ENCODE measurements around the gene TMEM175.
"Not testable (repeated sequence)": the region's sequence is repeated elsewhere in the genome, so short reads cannot be mapped to it uniquely, and the experiment has no call there.

The TMEM175 gene

DNA sequence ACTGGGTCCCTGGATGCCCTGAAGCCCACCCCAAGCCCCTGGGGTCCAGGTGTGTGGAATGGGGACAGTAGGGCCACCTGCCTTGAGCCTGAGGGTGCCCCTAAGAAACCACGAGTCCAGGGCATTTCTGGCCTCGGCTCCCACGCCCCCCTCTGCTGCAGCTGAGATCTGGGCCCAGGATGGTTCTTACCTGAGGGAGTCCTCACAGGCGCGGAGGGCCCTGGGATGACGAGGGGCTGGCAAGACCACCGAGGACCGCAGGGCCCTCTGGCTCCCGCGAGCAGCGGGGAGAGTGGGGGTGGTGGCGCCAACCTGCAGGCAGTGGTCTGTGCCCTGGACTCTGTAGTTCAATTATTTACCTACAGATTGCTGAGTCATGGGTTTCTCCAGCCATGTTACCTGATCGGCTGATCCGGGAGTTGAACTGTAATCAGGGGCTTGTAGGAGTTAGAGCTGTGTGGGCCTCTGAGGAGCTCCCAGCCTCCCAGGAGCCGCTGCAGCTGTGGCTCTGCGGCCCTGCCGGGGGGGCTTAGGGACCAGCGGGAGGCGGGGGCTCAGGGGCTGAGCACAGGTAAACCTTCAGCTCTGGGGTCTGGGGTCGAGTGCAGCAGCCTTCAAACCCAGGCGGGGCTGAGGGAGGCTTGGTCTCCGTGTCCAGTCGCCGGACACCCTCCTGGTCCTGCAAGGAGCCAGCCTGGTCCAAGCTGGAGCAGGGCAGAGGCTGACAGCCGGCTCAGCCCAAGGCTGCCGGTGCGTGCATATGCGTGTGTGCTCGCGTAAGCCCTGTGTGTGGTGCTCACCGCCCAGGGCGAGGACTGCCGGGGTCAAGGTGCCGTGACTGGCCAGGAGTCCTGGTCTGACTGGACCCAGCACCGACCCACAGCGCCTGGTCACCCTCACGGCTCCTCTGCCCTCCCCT is 61.1 kb downstream of the TMEM175 start, which contains the start of gene SLC26A1:
TSS of gene SLC26A1 (minus strand) at position 294 of the 919 bp plus-strand sequence. CDS start 1,701 bp downstream, outside the sequence.
- no peak for DNase-seq

DNA sequence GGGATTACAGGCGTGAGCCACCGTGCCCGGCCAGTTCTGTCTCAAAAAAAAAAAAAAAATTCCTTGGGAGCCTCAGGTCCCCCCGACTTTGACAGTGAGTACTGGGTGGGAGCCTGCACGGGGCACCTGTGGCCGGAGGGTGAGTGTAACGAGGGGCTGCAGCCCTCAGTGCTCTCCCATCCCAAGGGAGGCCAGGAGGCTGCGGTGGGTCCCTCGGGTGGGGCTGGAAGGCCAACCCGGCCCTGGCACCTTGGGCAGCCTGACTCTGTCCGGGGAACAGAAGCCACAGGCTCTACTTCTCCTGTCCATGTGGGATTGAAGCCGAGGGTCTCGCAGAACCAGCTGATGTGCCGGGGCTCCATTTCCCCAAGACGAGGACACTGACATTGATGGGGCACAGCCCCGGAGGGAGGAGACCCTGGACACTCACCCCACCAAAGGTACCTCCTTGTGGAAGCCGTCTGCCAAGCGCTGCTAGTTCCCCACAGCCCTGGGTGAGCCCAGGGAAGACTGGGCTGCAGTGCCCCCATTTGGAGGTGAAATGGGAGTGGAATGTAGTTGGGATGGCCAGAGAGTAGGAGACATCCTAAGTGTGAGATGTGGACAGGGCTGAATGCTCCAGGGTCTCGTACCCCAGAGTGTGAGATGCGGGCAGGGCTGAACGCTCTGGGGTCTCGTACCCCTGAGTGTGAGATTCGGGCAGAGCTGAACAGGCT is 63.2 kb downstream of the TMEM175 start:
- DNase-seq: no peak

DNA sequence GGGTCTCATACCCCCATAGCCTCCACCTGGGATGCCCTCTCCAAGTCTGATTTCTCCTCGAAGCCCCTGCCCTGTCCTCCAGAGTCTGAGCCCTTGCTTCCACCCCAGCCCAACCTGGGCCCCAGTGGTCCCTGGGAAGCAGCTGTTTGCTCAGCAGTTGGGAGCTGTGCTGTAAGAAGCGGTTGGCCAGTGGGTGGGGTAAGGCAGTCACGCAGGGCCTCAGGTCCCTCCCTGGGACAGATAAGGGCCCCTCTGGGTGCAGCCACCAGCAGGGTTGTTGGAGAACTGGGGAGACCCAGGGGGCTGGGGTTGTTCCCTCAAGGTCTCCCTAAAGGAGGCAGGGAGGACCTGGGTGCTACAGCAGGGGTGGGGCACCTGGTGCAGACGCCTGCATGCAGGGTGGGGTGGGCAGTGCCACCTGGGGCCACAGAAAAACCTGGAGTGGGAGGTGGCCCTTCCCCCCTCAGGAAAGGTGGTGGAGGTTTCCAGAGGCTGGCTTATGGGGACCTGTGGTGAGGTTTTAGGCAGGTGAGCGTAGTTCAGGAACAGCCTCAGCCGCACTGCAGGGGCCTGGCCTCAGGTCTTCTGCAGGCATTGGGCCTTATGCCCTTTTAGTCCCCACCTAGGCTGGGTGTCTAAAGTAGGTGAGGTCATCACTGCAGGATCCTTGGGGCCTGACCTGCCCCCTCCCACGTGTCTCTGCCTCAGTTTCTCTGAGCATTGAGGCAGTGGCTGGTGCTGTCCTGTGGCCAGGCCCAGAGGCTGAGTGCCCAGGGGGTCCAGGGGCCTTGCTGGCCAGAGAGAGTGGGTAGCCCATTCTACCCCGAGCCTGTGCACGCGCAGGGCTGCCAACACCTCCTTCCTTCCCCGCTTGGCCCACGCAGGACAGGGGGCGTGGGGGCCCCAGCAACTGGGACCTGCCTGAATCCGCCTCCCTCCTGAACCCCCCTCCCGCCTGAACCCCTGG is 64.1 kb downstream of the TMEM175 start:
- no peak for DNase-seq

DNA sequence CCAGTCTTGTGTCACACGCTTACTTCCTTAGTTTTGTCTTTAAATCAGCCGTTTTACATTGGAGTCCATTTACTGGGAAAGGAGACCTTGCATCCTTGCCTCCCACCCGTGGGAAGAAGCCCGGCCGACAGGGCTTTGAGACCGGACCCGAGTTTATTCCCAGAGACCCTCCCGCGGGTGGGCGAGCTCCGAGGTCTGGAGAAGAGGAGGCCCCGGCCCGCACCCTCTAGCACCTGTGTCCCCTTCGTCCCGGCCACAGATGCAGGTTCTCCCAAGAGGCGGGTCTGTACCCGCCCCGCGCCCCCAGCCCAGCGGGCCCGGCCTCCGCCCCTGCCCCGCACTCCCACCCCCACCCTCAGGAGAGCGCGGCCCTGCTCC is 64.7 kb downstream of the TMEM175 start:
- no peak for DNase-seq

DNA sequence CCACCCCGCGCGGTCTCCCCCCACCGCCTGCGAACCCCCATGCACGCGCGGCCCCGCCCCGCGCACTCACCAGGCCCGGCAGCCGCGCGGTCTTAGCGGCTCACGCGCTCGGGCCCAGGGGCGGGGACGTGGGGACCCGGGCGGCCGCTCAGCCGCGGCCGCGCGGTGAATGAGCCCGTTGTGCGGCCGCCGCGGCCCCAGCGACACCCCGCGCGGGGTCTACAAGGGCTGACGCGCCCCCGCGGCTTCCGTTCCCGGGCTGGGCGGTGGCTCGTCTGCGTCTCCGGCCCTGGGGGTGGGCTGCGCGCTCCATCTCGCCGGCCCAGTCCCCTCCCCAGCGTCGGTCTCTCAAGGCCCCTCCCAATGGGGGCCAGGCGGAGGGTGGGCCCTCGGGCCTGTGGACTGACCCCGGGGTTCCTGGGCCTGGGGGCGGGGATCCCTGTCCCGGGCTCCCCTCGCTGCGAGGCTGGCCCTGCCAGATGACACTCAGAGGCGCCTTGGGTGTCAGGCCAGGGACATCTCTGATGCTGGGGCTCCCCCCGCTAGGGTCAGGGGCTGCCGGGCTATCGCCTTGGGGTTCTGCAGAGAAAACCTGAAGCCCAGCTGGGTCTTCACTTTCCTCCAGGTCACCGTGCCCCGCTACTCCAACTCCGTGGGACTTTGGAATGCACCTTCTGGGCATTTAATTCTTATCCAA is 65.3 kb downstream of the TMEM175 start:
- DNase-seq: no peak

DNA sequence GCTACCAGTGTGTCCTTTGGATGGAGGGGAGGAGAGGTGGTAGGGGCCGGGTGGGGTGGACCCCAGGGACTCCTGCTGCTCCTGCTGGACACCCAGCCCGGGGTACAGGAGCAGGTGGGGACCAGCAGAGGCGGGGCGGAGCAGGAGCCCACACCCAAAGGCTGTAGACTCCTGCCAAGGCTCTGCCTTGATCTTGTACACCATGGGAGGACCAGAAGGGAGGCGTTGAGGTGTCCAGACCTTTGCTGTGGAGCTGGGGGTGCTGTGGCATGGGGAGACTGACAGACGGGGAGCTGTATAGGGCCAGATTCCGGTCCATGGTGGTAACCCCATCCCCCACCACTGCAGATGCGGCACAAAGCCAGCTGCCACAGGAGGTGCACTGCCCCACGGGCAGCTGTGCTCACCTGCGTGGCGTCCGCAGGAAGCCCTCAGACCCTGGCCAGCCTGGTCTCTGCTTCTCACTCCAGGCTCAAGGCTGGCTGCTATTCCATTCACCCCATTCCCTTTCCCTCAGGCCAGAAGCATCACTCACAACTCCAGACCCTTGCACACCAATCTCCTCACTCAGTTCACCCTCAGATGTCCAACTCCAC is 65.9 kb downstream of the TMEM175 start:
- no peak for DNase-seq

DNA sequence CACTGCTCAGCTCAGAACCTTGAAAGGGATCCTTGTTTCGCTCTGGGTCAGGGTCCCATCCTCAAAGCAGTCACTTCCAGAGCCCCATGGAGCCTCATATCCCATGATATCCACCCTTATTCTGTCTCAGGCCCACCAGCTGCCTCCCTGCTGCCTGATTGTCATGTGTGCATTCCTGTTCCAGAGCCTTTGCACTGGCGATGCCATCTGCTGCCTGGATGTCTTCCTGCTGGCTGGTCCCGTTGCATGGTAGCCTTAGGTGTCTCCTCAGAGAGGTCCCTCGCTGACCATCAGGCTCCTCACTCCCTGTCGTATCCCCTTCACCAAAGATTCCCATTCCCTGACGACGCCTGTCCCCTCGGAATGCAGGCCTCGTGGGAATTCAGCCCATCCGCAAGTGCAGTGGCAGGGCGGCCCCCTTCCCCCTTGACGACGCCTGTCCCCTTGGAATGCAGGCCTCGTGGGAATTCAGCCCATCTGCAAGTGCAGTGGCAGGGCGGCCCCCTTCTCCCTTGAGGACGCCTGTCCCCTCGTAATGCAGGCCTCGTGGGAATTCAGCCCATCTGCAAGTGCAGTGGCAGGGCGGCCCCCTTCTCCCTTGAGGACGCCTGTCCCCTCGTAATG is 67.1 kb downstream of the TMEM175 start:
- DNase-seq: not testable (repeated sequence)

DNA sequence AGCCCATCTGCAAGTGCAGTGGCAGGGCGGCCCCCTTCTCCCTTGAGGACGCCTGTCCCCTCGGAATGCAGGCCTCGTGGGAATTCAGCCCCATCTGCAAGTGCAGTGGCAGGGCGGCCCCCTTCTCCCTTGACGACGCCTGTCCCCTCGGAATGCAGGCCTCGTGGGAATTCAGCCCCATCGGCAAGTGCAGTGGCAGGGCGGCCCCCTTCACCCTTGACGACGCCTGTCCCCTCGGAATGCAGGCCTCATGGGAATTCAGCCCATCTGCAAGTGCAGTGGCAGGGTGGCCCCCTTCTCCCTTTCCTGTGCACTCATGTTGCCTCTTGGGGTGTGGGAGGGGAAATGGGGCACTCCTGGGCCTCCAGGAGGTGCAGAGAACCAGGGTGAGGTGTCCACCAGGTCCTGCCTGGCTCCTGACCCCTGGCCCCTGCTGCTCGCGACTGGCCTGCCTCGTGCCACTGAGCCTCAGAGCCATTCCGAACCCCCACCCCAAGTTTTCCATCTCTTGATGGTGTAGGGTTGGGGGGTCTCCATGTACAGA is 67.7 kb downstream of the TMEM175 start:
- no peak for DNase-seq

DNA sequence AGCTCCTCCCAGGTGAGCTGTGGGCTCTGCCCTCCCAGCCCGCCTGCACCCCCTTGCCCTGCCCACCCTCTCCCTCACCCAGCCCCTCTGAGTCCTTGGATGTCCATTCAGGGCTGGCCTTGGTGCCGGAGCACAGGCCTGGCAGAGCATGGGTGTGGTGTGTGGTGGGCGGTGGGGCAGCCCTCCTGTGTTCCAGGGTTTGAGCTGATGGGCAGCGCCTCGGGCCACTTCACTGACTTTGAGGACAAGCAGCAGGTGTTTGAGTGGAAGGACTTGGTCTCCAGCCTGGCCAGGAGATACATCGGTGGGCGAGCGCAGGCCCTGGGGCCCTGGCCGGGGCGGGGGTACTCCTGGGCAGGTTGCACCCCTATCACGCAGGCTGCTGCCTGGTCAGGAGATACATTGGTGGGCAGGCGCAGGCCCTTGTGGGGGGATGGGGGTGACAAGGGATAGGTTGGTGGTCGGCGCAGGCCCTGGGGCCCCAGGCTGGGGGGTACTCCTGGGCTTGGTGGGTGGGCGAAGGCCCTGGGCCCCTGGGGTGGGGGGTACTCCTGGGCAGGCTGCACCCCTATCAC is 68.5 kb downstream of the TMEM175 start:
- no peak for DNase-seq

DNA sequence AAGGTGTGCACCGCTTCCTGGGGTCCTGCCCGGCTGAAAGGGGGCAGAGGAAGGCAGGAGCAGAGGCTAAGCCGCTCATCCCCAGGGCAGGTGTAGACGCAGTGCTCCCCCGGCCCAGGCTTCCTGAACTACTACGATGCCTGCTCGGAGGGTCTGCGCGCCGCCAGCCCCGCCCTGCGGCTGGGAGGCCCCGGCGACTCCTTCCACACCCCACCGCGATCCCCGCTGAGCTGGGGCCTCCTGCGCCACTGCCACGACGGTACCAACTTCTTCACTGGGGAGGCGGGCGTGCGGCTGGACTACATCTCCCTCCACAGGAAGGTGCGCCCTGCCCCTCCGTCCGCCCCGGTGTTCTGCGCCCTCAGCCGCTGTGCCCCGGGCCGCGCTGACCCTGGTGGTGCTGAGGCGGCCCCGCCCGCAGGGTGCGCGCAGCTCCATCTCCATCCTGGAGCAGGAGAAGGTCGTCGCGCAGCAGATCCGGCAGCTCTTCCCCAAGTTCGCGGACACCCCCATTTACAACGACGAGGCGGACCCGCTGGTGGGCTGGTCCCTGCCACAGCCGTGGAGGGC is 69.4 kb downstream of the TMEM175 start:
- DNase-seq: no peak

DNA sequence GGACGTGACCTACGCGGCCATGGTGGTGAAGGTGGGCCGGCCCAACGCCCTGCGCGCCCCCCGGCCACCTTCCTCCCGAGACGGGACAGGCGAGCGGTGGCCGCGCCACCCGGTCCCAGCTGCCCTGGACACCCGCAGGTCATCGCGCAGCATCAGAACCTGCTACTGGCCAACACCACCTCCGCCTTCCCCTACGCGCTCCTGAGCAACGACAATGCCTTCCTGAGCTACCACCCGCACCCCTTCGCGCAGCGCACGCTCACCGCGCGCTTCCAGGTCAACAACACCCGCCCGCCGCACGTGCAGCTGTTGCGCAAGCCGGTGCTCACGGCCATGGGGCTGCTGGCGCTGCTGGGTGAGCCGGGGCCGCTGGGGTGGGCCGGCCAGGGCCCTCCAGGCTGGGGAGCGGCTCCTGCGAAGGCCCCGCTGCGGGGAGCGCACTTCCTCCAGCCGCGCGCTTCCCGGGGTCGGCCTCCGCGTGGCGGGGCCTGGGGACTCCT is 69.9 kb downstream of the TMEM175 start:
- DNase-seq: no peak

DNA sequence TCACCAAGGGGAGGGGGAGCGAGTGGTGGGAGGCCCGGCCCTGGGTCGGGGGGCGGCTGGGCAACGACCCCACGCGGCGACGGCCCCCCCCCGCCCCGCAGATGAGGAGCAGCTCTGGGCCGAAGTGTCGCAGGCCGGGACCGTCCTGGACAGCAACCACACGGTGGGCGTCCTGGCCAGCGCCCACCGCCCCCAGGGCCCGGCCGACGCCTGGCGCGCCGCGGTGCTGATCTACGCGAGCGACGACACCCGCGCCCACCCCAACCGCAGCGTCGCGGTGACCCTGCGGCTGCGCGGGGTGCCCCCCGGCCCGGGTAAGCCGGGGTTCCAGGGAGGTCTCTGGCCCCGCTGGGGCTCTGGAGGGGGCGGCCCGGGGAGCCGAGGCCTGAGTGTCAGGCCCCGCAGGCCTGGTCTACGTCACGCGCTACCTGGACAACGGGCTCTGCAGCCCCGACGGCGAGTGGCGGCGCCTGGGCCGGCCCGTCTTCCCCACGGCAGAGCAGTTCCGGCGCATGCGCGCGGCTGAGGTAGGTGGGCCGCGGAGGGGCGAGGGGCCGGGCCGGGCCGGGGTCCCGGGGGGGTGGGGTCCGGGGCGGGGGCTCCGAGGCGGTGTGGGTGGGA is 70.5 kb downstream of the TMEM175 start:
- DNase-seq: no peak

DNA sequence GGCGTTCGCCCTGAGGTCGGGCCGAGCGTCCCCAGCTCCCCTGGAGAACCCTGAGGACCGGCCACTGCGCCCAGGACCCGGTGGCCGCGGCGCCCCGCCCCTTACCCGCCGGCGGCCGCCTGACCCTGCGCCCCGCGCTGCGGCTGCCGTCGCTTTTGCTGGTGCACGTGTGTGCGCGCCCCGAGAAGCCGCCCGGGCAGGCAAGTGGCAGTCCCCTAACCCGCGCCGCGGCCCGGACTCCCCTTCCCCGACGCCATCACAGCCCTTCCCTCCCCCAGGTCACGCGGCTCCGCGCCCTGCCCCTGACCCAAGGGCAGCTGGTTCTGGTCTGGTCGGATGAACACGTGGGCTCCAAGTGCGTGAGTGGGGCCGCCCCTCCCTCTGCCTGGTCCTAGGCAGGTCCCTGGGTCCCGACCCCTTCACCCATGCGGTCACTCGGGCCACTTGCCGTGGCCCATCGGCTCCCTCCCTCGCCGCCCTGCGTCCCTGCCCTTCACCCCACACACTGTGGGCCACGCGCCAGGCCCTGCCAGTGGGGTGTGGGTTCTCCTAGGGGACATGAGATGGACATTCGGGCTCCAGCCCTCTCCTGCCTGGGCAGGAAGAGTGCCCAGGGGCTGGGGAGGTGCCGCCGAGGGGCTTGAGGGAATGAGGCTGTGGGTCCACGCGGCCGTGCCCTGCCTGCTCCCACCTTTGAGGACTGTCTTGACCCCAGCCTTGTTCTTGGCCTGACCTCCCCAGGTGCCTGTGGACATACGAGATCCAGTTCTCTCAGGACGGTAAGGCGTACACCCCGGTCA is 71.2 kb downstream of the TMEM175 start:
- DNase-seq: no peak

DNA sequence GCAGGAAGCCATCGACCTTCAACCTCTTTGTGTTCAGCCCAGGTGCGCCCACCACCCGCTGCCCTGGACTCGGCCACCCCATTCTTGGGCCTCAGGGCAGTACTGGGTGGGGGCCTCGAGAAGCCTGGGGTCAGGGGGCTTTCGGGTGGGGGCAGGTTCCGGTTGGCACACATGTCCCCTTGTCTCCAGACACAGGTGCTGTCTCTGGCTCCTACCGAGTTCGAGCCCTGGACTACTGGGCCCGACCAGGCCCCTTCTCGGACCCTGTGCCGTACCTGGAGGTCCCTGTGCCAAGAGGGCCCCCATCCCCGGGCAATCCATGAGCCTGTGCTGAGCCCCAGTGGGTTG is 71.8 kb downstream of the TMEM175 start:
- DNase-seq: no peak

DNA sequence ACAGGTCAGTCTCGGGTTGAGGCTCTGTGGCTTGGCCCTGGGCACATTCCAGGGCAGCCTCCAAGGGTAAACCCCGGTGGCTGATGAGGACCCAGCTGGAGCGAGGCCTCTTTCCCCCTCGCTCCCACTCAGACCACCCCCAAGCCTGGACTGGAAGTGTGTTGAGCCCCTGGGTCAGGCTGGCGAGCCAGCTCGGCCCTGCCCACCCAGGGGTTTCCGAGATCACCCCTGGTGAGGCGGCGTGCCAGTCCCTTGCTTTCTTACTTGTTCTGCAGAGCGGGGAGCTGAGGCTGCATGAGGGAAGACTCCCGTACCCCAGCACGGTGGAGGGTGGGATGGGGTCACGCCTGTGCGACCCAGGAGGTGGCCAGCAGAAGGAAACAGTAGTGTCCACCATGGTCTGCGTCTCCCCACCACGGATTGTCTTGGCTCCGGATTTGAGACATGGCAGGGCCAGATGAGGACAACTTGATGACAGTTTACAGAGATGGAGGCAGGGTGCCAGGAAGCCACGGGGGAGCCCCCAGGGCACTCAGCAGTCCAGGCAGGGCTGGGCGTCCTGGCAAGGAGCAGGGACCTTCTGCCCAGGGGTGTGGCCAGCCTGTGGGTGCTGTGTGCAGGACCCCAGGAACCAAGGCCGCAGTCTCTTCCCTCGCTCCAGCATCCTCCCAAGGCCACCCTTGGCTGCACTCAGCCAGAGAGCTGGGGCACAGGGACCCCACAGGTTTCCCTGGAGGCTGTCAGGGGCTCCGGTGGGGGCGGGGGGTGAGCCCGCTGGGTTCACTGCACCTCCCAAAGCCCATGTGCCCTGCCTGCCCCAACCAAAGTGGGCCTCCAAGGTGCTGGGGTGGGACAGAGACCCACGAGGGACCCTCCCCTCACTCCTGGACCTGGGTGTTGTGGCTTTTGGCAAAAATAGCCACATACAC is 72.6 kb downstream of the TMEM175 start:
- no peak for DNase-seq

DNA sequence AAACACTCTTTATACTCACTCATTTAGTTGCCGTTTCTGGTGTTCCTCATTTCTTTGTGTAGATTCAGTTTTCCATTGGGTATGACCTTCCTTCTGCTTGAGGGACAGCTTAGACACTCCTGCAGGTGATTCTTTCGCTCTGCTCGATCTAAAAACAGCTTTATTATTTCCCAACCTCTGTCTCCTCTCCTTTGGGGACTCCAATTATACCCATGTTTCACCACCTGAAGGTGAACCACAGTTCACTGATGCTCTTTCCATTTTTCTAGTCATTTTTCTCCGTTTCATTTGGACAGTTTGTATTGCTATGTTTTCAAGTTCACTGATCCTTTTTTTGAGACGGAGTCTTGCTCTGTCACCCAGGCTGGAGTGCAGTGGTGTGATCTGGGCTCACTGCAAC is 74.6 kb downstream of the TMEM175 start:
- no peak for DNase-seq

Measured in DMS79 treated with DMSO at 0.1 percent for 48 hours (cell line).